ENCODE data around the gene ZDHHC19. TPM values are rescaled to one million over a fixed set of nuclear protein-coding genes. Genes with fewer than 3 reads are reported as not detected.
"Not testable (repeated sequence)": the region's sequence is repeated elsewhere in the genome, so short reads cannot be mapped to it uniquely, and the experiment has no call there.

Gene ZDHHC19
- total RNA-seq, 1 experiment from 2014 or later = not detected

DNA sequence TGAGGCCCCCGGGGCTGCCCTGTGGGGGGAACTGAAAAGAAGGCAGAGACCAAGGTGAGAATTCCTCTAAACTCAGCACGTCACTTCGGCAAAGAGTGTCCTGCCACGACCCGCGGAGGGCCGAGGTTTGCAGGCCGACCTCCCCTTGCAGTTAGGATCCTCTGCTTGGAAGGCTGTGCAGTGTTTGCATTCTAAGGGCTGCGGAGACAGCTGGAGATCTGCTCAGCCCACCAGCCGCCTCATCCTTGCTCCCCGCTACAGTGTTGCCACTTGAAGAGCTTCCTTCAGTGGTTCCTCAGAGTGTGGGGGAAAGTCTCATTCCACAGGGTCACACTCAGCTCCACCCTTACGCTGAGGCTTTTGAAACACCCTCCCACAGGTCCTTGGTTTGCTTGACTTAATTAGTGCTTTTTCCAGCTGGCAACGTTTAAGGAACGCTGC lies 15.9 kb upstream of the ZDHHC19 start:
- DNase-seq (ENCODE audit: low spot score) = no peak
- in situ Hi-C loops (cut with HindIII; ENCODE audit: low sequenced_read_pairs) = no loop called here

GRCh38 chr3:196225763-196226364 lies 14.7 kb upstream of the ZDHHC19 start:
- no peak for DNase-seq (ENCODE audit: low spot score)
- in situ Hi-C loops (cut with HindIII; ENCODE audit: low sequenced_read_pairs) = no loop called here

DNA sequence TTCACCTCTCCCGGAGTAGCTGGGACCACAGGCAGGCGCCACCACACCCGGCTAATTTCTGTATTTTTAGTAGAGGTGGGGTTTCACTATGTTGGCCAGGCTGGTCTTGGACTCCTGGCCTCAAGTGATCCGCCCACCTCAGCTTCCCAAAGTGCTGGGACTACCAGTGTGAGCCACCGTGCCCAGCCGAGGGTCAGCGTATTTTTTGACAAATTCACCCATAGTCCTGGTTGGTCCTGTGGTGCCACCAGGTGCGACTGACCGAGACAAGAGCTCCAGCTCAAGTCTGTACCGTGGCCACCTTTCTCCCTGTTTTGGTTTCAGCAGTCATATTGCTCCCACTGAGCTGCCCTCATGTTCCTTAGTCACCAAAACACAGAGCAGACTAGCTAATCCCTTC lies 13.9 kb upstream of the ZDHHC19 start:
- no peak for DNase-seq (ENCODE audit: low spot score)
- in situ Hi-C loops (cut with HindIII; ENCODE audit: low sequenced_read_pairs) = no loop called here

DNA sequence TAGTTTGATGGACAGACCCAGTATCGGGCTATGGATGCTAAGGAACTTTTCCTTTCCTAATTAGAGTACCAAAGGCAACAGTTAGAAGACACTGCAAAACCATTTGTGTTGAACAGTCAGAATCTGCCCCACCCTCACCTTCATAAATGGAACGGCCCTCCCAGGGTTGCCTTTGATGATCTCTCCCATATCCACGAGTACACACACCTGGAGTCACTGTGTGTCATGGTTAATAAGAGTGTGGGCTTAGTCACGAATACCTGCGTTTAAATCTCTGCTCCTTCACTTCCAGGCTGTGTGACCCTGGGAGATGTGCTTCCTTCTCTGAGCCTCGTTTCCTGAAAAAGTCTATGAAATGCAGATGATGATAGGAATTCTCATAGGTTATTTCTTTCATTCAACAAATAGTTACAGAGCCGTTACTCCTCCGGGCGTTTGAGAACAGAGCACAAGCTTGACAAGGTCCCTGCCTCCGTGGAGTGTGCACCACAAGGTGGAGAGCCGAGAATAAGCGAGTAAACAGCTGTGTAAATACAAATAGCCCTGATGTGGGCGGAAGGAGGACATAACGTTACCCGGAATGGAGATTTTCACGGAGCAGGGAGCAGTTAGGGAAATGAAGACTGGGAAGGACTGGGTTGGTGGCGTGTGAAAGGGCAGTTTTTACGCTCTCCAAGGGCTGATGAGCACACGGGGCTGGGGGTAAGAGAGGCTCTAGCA lies 11.8 kb upstream of the ZDHHC19 start:
- in situ Hi-C loops (cut with HindIII; ENCODE audit: low sequenced_read_pairs) = no loop called here
- DNase-seq (ENCODE audit: low spot score) = no peak

DNA sequence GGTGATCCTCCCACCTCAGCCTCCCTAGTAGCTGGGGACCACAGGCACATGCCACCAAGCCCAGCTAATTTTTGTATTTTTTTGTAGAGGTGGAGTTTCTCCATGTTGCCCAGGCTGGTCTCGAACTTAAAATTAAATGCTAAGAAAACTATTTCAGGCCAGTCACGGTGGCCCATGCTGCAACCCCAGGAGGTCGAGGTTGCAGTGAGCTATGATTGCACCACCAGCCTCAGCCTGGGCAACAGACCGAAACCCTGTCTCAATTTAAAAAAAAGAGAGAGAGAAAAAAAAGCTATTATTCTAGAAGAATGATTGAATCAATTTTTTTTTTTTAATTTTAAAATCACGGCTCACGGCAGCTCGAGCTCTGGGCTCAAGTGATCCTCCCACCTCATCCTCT lies 9.8 kb upstream of the ZDHHC19 start:
- in situ Hi-C loops (cut with HindIII; ENCODE audit: low sequenced_read_pairs) = no loop called here
- no peak for DNase-seq (ENCODE audit: low spot score)

DNA sequence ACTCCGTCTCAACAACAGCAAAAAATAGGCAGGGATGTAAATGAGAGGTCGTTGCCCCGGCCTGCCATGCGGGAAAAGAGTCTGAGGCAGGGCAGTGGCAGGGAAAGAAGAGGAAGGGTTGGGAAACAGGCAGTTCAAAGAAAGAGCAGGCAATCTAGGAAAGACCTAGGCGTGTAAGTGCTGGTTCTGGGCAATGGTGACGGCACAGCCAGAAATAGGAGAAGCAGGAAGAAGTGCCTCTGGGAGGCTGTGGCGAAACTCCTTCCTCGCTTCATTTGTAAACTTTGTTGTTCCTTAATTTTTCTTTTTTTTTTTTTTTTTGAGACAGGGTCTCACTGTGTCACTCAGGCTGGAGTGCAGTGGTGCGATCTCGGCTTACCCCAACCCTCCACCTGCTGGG lies 9.4 kb upstream of the ZDHHC19 start:
- in situ Hi-C loops (cut with HindIII; ENCODE audit: low sequenced_read_pairs) = no loop called here
- DNase-seq (ENCODE audit: low spot score) = no peak

- no peak for DNase-seq (ENCODE audit: low spot score)
- in situ Hi-C loops (cut with HindIII; ENCODE audit: low sequenced_read_pairs) = no loop called here
These were observed 8.7 kb upstream of the ZDHHC19 start for GRCh38 chr3:196219970-196220311.

GRCh38 chr3:196219194-196219969 lies 8.2 kb upstream of the ZDHHC19 start:
- DNase-seq (ENCODE audit: low spot score) = peak; percentile 88
- in situ Hi-C loops (cut with HindIII; ENCODE audit: low sequenced_read_pairs) = no loop called here

DNA sequence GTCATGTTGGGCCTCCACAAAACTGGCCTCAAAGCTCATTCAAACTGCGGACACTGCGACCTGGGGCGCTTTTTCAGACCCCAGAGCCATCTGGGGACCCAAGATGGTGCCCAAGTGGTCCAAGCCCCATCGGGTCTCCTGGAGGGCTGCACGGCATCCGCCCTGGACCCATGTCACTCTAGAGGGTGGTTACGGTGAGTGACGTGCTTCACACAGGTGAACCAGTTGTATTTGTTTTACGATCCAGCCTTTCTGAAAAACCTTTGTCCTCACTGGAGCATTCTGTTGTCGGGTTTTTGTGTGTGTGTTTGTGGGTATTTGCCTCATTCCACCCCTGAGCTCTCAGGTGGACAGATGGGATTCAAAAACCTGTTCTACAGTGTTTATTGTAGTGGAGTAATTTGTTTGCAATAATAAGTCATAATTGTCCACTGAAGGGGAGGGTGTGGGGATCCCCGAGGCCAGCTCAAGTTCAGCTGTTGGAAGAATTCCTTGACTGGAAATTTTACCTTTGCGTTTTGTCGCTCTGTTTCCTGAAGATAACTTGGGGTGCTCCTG lies 7.0 kb upstream of the ZDHHC19 start:
- in situ Hi-C loops (cut with HindIII; ENCODE audit: low sequenced_read_pairs) = no loop called here
- no peak for DNase-seq (ENCODE audit: low spot score)

DNA sequence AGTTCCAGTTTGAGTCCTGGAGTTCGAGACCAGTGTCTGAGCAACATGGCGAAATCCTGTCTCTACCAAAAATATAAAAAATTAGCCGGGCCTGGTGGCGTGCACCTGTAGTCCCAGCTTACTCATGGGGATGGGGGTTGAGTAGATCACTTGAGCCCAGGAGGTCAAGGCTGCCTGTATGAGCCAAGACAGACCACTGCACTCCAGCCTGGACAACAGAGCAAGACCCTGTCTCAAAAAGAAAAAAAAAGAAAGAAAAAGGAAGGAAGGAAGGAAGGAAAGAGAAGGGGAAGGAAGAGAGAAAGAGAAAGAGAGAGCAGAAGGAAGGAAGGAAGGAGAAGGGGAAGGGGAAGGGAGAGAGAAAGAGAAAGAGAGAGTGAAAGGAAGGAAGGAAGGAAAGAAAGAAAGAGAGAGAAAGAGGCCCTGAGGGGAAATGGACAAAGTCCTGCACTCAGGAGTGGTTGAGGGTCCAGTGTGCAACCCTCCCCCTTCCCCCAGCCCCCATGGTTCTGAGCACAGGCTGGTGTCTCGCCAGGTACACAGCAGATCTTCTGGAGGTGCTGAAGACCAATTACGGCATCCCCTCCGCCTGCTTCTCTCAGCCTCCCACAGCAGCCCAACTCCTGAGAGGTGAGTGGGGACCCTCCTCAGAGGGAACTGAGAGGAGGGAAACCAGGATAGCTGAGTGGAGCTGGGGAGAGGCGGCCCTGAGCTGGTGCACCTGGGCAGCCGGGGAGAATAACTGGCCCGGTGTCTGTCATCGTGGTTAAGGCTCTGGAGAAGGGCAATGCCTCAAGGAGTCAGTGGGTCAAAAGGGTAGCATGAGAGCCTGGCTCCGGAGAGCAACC lies 6.3 kb upstream of the ZDHHC19 start:
- in situ Hi-C loops (cut with HindIII; ENCODE audit: low sequenced_read_pairs) = no loop called here
- DNase-seq (ENCODE audit: low spot score) = no peak

DNA sequence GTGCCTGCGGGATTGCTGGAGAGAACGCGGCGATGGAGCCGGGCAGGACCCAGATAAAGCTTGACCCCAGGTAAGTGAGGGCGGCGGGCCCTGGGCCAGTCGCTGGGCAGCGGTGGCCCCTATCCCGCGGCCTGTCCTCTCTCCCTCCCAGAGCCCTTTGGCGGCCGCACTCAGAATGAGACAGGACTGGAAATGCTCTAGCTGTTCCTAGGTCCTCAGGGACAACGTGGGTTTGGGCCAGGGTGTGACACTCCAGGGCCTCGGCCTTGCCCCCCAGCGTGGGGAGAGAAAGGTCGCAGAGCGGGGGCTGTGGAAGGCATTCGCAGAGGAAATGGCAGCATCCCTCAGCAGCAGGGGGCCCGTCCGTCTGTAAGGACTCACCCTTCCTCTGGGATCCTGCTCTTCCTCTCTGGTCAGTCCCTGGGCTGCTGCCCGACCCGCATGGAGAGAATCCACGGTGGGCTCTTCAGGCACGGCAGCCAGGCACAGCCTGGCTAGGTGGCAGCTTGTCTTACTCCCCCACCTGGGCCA lies 5.5 kb upstream of the ZDHHC19 start:
- in situ Hi-C loops (cut with HindIII; ENCODE audit: low sequenced_read_pairs) = no loop called here
- no peak for DNase-seq (ENCODE audit: low spot score)

- in situ Hi-C loops (cut with HindIII; ENCODE audit: low sequenced_read_pairs) = no loop called here
- DNase-seq (ENCODE audit: low spot score) = no peak
These were observed 4.9 kb upstream of the ZDHHC19 start, which contains the start of gene SLC51A for GRCh38 chr3:196216089-196216564. Gene SLC51A (plus strand): TSS chr3:196216534. CDS start chr3:196216713, 179 bp downstream.

GRCh38 chr3:196215493-196216020 lies 4.4 kb upstream of the ZDHHC19 start:
- in situ Hi-C loops (cut with HindIII; ENCODE audit: low sequenced_read_pairs) = no loop called here

GRCh38 chr3:196214783-196215441 lies 3.7 kb upstream of the ZDHHC19 start:
- in situ Hi-C loops (cut with HindIII; ENCODE audit: low sequenced_read_pairs) = no loop called here
- DNase-seq (ENCODE audit: low spot score) = no peak

More at GRCh38 chr3:196215493-196216020, 4.4 kb upstream of the ZDHHC19 start:
- no peak for DNase-seq (ENCODE audit: low spot score)

- DNase-seq (ENCODE audit: low spot score) = not testable (repeated sequence)
These were observed 1.1 kb downstream of the ZDHHC19 start for GRCh38 chr3:196209944-196210672.

DNA sequence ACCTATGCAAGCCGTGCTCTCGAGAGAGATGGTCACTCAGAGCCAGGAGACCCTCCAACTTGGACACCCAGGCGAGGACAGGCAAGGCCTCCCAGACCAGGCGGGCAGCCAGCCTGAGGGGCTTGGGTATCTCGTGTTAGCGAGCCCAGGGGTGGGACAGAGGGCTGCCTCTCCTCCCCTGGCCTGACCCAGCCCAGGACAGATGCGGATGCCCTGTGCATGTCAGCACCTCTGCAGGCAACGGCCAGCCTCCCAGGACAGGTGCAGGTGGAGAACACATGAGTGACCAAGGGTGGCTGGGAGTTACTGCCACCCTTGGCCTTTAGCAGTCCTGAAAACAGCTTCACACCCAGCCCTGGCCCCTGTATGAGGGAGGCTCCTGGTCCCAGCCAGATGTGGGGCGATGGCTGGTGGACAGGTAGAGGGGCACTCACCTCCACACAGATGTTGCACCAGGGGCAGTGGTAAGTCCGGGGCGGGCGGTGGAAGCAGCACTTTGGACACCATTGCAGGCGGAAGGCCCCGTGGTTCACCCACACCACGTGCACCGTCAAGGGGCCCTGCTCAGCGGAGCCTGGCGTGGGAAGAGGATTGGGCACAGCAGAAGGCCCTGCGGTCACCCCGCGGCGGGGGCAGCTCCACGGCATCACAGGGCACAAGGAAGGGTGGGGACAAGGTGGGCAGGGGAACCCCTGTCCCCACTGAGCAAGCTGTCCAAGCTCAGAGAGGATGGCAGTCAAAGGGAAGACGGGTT lies 2.1 kb downstream of the ZDHHC19 start:
- no peak for DNase-seq (ENCODE audit: low spot score)
- in situ Hi-C loops (cut with HindIII; ENCODE audit: low sequenced_read_pairs) = no loop called here

More at GRCh38 chr3:196209944-196210672, 1.1 kb downstream of the ZDHHC19 start:
- in situ Hi-C loops (cut with HindIII; ENCODE audit: low sequenced_read_pairs) = not testable (repeated sequence)
